OCI-LY7 (cell line): ENCODE results near the gene ZNF385D. TPM values are rescaled to one million over a fixed set of nuclear protein-coding genes. Genes with fewer than 3 reads are reported as not detected.

ENCODE experiments used
- BruUV-seq: library from RNA; stranded (reverse); fragments of 400-500 nt; replicated peaks from 2 replicates; lab custom pipeline; 2021; lab: Mats Ljungman, UMichigan
- CTCF ChIA-PET: fragments of 300-600 bp; sonication (Branson Sonifier 250); formaldehyde crosslinking; loops from one replicate; lab custom pipeline; 2022; ENCODE audit warnings: antibody characterized with exemption; ENCODE audit not compliant: unreplicated experiment; lab: Charles Lee
- POLR2A ChIA-PET: fragments of 300-600 bp; sonication (Branson Sonifier 250); formaldehyde crosslinking; loops from one replicate; lab custom pipeline; 2022; ENCODE audit warnings: antibody characterized with exemption; lab: Charles Lee
- DNase-seq: peaks from one replicate; pipeline ENCODE4 v3.0.0-alpha.2; 2015; ENCODE audit warnings: low spot score
- H2AFZ ChIP-seq: fragments of 200-600 bp; sonication (generic), shearing (Covaris generic); 2 replicates; pipeline ENCODE4 v1.6.1; 2014; ENCODE audit warnings: mild to moderate bottlenecking, antibody characterized with exemption, low read length, moderate library complexity
- H3K27ac ChIP-seq: fragments of 200-600 bp; sonication (generic); 2 replicates; pipeline ENCODE4 v1.5.1; 2014; ENCODE audit warnings: mixed run types, low read depth, mild to moderate bottlenecking, moderate library complexity, low read length, inconsistent platforms; ENCODE audit not compliant: poor library complexity, severe bottlenecking
- H3K36me3 ChIP-seq: fragments of 200-600 bp; sonication (generic); 2 replicates; pipeline ENCODE4 v1.6.1; 2014; ENCODE audit warnings: mild to moderate bottlenecking, antibody characterized with exemption, low read length, moderate library complexity, mixed read lengths; ENCODE audit not compliant: insufficient read depth
- H3K4me1 ChIP-seq: fragments of 200-600 bp; sonication (generic); 2 replicates; pipeline ENCODE4 v1.5.1; 2014; ENCODE audit warnings: mild to moderate bottlenecking, low read length; ENCODE audit not compliant: insufficient read depth, poor library complexity, severe bottlenecking
- H3K4me2 ChIP-seq: fragments of 200-600 bp; sonication (generic); 2 replicates; pipeline ENCODE4 v1.6.1; 2014; ENCODE audit warnings: mild to moderate bottlenecking, low read length
- H3K4me3 ChIP-seq: fragments of 200-600 bp; sonication (generic); 2 replicates; pipeline ENCODE4 v1.5.1; 2014; ENCODE audit warnings: mild to moderate bottlenecking, low read depth, low read length; ENCODE audit not compliant: poor library complexity, severe bottlenecking
- H3K79me2 ChIP-seq: fragments of 200-600 bp; sonication (generic); 2 replicates; pipeline ENCODE4 v1.6.1; 2016; ENCODE audit warnings: low read depth, mild to moderate bottlenecking, low read length, moderate library complexity, mixed read lengths; ENCODE audit not compliant: insufficient read depth
- H3K9me2 ChIP-seq: fragments of 200-600 bp; sonication (generic); 2 replicates; pipeline ENCODE4 v1.6.1; 2016; ENCODE audit warnings: mild to moderate bottlenecking, low read length, mixed read lengths; ENCODE audit not compliant: insufficient read depth
- H3K9me3 ChIP-seq: fragments of 200-600 bp; sonication (generic); 2 replicates; pipeline ENCODE4 v1.6.1; 2014; ENCODE audit warnings: mild to moderate bottlenecking, mixed run types, low read length, mixed read lengths
- H4K20me1 ChIP-seq: fragments of 200-600 bp; sonication (generic); 2 replicates; pipeline ENCODE4 v1.6.1; 2014; ENCODE audit warnings: mild to moderate bottlenecking, antibody characterized with exemption, low read length, moderate library complexity, mixed read lengths; ENCODE audit not compliant: insufficient read depth
- EZH2phosphoT487 ChIP-seq: fragments of 200-600 bp; sonication (generic); IDR thresholded peaks from 2 replicates; pipeline ENCODE4 v1.6.1; 2018; ENCODE audit warnings: low read depth, borderline replicate concordance, mild to moderate bottlenecking, mixed run types, antibody characterized with exemption, low read length, moderate library complexity, mixed read lengths
- intact Hi-C: fragments of 100-400 bp; cut with micrococcal nuclease; formaldehyde crosslinking; loops from one replicate; pipeline ENCODE4 v1.10.0; 2022; ENCODE audit not compliant: unreplicated experiment
- total RNA-seq, 2 experiments: library from RNA; depleted of rRNA in 1 of 2; stranded (reverse); fragments of >200 nt in 1 of 2; shearing (Covaris generic) in 1 of 2; gene quantifications; 2 replicates each; pipeline ENCODE4 v1.2.3, GENCODE V29; 2014 to 2022
- TF ChIP-seq, protein P1 (sequence below): fragments of 200-600 bp; sonication (generic); conservative IDR thresholded peaks from 2 replicates; pipeline ENCODE4 v1.5.1; 2014; ENCODE audit warnings: mild to moderate bottlenecking, antibody characterized with exemption, low read length, moderate library complexity, mixed read lengths

The ZNF385D gene
- total RNA-seq, 2 experiments from 2014 or later: 0.13 TPM; not detected in 1

DNA sequence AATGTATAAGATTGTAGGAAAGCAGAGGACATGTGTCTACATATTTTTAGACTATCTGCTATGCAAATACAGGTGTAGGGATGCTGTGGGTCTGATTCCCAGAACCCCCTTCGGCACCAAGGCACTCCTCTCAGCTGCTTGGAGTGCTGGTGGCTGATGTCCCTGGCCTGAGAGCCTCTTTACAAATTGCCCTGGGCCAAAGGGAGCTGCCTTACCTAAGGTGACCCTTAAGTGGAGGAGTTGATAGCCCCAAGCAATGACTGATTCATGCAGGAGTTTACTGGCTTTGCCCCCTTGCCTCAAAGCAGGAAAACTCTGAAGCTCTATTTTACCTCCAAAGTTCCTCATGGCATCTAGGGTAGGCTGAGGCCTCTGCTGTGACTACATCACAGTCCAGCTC lies 83.0 kb downstream of the ZNF385D start:
- Histone ChIP-seq H3K4me3 (no peak overlapping the region), H3K4me1 (no peaks in the 10 kb centered on the region), H3K27ac (no peak overlapping the region), H3K36me3 (no peaks in the 10 kb centered on the region), H3K79me2 (no peaks in the 10 kb centered on the region), H3K9me2 (no peaks in the 10 kb centered on the region), H3K9me3 (no peaks in the 10 kb centered on the region), H3K4me2 (no peak overlapping the region), H4K20me1 (no peaks in the 10 kb centered on the region), H2AFZ (no peak overlapping the region)
- intact Hi-C loops: no loop called here
- CTCF ChIA-PET: no interaction called here
- no peak for DNase-seq
- TF ChIP-seq EZH2phosphoT487: no peak
- TF ChIP-seq, protein P1, sequence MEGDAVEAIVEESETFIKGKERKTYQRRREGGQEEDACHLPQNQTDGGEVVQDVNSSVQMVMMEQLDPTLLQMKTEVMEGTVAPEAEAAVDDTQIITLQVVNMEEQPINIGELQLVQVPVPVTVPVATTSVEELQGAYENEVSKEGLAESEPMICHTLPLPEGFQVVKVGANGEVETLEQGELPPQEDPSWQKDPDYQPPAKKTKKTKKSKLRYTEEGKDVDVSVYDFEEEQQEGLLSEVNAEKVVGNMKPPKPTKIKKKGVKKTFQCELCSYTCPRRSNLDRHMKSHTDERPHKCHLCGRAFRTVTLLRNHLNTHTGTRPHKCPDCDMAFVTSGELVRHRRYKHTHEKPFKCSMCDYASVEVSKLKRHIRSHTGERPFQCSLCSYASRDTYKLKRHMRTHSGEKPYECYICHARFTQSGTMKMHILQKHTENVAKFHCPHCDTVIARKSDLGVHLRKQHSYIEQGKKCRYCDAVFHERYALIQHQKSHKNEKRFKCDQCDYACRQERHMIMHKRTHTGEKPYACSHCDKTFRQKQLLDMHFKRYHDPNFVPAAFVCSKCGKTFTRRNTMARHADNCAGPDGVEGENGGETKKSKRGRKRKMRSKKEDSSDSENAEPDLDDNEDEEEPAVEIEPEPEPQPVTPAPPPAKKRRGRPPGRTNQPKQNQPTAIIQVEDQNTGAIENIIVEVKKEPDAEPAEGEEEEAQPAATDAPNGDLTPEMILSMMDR: no peak
- BruUV-seq: no TSS peak
- POLR2A ChIA-PET: interaction anchor here (0.6 kb wide), 1 partner anchor 442 kb away, joined by 7 read pairs; no protein-coding TSS in a partner anchor

DNA sequence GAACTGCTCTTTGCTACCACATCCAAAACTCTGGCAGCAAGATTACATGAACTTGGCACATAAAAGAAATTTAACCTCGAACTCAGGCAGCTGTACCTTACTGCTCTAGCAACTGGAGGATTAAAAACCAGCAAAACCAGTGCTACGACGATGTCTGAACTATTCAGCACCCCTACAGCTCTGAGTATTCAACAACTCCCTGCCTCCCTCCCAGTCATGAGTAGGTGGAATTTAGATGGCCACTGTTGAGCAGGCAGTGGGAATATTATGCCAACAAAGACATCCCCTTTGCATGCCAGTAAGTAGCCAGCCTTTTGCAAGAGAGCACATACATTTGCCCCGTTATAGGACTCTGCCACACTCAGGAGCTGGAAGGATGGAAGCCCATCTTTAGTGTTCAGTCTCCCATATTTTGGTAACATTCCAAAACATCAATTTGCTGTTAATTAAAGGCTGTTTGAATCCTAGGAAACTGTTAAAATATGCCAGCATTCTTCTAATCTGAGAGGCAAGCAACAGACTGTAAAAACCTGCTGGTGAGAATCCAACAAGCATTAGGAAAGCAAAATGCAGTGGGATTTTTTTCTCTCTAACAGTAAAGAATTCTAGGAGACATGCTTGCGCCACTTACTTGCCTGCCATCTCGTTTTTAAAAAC lies 85.4 kb downstream of the ZNF385D start:
- Histone ChIP-seq H3K27ac (no peak overlapping the region), H3K9me3 (no peaks in the 10 kb centered on the region), H4K20me1 (no peaks in the 10 kb centered on the region), H3K36me3 (no peaks in the 10 kb centered on the region), H3K4me1 (no peaks in the 10 kb centered on the region), H2AFZ (no peak overlapping the region), H3K79me2 (no peaks in the 10 kb centered on the region), H3K4me3 (no peak overlapping the region), H3K9me2 (no peaks in the 10 kb centered on the region), H3K4me2 (no peak overlapping the region)
- ChIA-PET CTCF (no interaction called here), POLR2A (no interaction called here)
- intact Hi-C loops: no loop called here
- no peak for DNase-seq
- TF ChIP-seq, protein P1: no peak
- no peak for TF ChIP-seq EZH2phosphoT487
- no TSS peak for BruUV-seq

GRCh38 chr3:21664996-21665395 lies 86.0 kb downstream of the ZNF385D start:
- no TSS peak for BruUV-seq
- TF ChIP-seq EZH2phosphoT487: no peak
- TF ChIP-seq, protein P1: no peak
- H3K36me3 ChIP-seq: no peaks in the 10 kb centered on the region

More at GRCh38 chr3:21664996-21665395, 86.0 kb downstream of the ZNF385D start:
- Histone ChIP-seq H2AFZ (no peak overlapping the region), H3K9me3 (no peaks in the 10 kb centered on the region), H4K20me1 (no peaks in the 10 kb centered on the region), H3K4me3 (no peak overlapping the region), H3K9me2 (no peaks in the 10 kb centered on the region), H3K27ac (no peak overlapping the region), H3K4me2 (no peak overlapping the region), H3K4me1 (no peaks in the 10 kb centered on the region), H3K79me2 (no peaks in the 10 kb centered on the region)
- ChIA-PET CTCF (no interaction called here), POLR2A (no interaction called here)
- intact Hi-C loops: no loop called here
- no peak for DNase-seq
